ENCODE results near the gene PFKP.

Gene PFKP

DNA sequence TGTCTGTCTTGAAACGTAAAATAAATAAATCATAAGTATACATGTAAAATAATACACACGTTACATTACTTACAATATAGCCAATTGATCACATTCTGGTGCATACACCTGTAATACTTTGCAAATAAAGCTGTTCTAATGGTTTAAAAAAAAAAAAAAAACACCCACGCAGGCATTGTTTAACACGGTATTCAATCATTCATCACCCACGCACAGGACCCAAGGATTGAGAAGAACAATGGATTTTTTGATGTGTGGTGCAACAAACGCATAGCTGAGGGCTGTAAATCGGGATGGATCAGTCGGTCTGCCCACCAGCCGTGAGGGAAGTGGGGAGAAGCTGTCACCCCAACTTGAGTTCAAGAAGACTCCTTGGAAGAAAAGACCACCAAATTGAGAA is 96.5 kb downstream of the PFKP start:
- Histone ChIP-seq H3K36me3 (replicated peaks; ENCODE audit: insufficient read depth, low read length) (peaks cover 14% of the 10 kb centered on the region), H3K27ac (ENCODE audit: low read length) (no peak overlapping the region), H3K79me2 (ENCODE audit: low read length) (0 out of 2 replicates have a peak, but pooled peaks cover 3% of the 10 kb centered on the region), H3K9me2 (replicated peaks; ENCODE audit: insufficient read depth, low read length) (no peaks in the 10 kb centered on the region), H3K9me3 (replicated peaks; ENCODE audit: insufficient read depth, low read length) (no peaks in the 10 kb centered on the region), H3F3A (ENCODE audit: insufficient read depth, low read length) (no peaks in the 10 kb centered on the region), H3K27me3 (replicated peaks; ENCODE audit: insufficient read depth, low read length) (no peaks in the 10 kb centered on the region), H4K20me1 (ENCODE audit: insufficient read depth, low read length) (no peaks in the 10 kb centered on the region), H3K4me1 (ENCODE audit: low read length) (no peaks in the 10 kb centered on the region), H3K4me3 (ENCODE audit: low read length) (no peak overlapping the region), H3K4me2 (ENCODE audit: low read depth, low read length) (no peak overlapping the region), H2AFZ (ENCODE audit: low read length) (no peak overlapping the region), H3K9ac (ENCODE audit: low read length) (no peak overlapping the region)
- DNase-seq, result no peak
- no peak for TF ChIP-seq EZH2 (optimal IDR thresholded peaks at IDR 0.05; ENCODE audit: low read depth, low read length)
- TF ChIP-seq, protein P1, sequence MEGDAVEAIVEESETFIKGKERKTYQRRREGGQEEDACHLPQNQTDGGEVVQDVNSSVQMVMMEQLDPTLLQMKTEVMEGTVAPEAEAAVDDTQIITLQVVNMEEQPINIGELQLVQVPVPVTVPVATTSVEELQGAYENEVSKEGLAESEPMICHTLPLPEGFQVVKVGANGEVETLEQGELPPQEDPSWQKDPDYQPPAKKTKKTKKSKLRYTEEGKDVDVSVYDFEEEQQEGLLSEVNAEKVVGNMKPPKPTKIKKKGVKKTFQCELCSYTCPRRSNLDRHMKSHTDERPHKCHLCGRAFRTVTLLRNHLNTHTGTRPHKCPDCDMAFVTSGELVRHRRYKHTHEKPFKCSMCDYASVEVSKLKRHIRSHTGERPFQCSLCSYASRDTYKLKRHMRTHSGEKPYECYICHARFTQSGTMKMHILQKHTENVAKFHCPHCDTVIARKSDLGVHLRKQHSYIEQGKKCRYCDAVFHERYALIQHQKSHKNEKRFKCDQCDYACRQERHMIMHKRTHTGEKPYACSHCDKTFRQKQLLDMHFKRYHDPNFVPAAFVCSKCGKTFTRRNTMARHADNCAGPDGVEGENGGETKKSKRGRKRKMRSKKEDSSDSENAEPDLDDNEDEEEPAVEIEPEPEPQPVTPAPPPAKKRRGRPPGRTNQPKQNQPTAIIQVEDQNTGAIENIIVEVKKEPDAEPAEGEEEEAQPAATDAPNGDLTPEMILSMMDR (IDR thresholded peaks at IDR 0.05; ENCODE audit: low read length), result no peak

- Histone ChIP-seq H2AFZ (ENCODE audit: low read length) (no peak overlapping the region), H3K9me2 (replicated peaks; ENCODE audit: insufficient read depth, low read length) (no peaks in the 10 kb centered on the region), H3K79me2 (ENCODE audit: low read length) (peaks cover 11% of the 10 kb centered on the region; the same call in 1 of the 2 replicates), H3K4me3 (ENCODE audit: low read length) (no peak overlapping the region), H3K27me3 (replicated peaks; ENCODE audit: insufficient read depth, low read length) (no peaks in the 10 kb centered on the region), H3K36me3 (replicated peaks; ENCODE audit: insufficient read depth, low read length) (peaks cover 14% of the 10 kb centered on the region), H3K4me2 (ENCODE audit: low read depth, low read length) (no peak overlapping the region), H3K9ac (ENCODE audit: low read length) (no peak overlapping the region), H4K20me1 (ENCODE audit: insufficient read depth, low read length) (no peaks in the 10 kb centered on the region), H3K4me1 (ENCODE audit: low read length) (no peaks in the 10 kb centered on the region), H3F3A (ENCODE audit: insufficient read depth, low read length) (no peaks in the 10 kb centered on the region), H3K9me3 (replicated peaks; ENCODE audit: insufficient read depth, low read length) (no peaks in the 10 kb centered on the region), H3K27ac (ENCODE audit: low read length) (no peak overlapping the region)
- TF ChIP-seq EZH2 (optimal IDR thresholded peaks at IDR 0.05; ENCODE audit: low read depth, low read length), result no peak
- no peak for TF ChIP-seq EZH2phosphoT487 (IDR thresholded peaks at IDR 0.05; ENCODE audit: low read length)
- TF ChIP-seq, protein P1 (IDR thresholded peaks at IDR 0.05; ENCODE audit: low read length), result no peak
- no peak for DNase-seq
These were observed 97.8 kb downstream of the PFKP start for GRCh38 chr10:3165196-3165595.

DNA sequence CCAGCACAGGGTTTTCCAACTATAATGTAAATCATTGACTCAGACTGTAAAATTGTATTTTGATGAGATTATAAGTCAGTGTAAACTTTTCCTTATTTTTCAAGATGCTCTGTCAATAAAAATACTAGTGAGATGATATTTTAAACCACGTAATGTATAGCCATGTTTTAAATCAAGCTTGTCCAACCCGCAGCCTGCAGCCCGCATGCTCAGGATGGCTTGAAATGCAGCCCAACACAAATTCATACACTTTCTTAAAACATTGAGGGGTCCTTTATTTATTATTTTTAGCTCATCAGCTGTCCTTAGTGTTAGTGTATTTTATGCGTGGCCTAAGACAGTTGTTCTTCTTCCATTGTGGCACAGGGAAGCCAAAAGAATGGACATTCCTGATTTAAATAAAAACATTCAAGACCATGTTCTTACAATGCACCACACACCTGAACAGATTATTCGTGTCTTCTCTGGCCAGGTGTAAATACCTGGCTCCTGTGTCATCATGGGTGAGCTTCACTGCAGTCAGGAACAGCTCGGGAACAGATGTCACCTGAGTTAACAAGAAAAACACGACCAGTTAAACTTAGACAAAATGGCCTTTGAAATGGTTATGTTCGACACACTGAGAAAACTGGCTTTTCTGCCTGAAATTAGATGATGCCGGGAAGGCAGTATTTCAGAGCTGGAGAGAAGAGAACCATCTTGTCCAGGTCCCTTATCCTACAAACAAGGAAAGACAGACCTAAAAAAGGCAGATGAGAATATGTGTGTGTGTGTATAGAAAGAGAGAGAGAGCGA is 99.3 kb downstream of the PFKP start:
- TF ChIP-seq, protein P1 (IDR thresholded peaks at IDR 0.05; ENCODE audit: low read length), result no peak
- TF ChIP-seq EZH2 (optimal IDR thresholded peaks at IDR 0.05; ENCODE audit: low read depth, low read length) (no peak), EZH2phosphoT487 (IDR thresholded peaks at IDR 0.05; ENCODE audit: low read length) (no peak)
- H3K9me3 ChIP-seq (replicated peaks; ENCODE audit: insufficient read depth, low read length), result no peaks in the 10 kb centered on the region
- H3K9ac ChIP-seq (ENCODE audit: low read length), result no peak overlapping the region
- no peaks in the 10 kb centered on the region for H3K4me1 ChIP-seq (ENCODE audit: low read length)
- no peaks in the 10 kb centered on the region for H4K20me1 ChIP-seq (ENCODE audit: insufficient read depth, low read length)
- peaks cover 25% of the 10 kb centered on the region for H3K79me2 ChIP-seq (ENCODE audit: low read length)
- H3K9me2 ChIP-seq (replicated peaks; ENCODE audit: insufficient read depth, low read length), result no peaks in the 10 kb centered on the region
- no peaks in the 10 kb centered on the region for H3F3A ChIP-seq (ENCODE audit: insufficient read depth, low read length)
- H2AFZ ChIP-seq (ENCODE audit: low read length), result no peak overlapping the region
- no peaks in the 10 kb centered on the region for H3K27me3 ChIP-seq (replicated peaks; ENCODE audit: insufficient read depth, low read length)
- no peak overlapping the region for H3K4me2 ChIP-seq (ENCODE audit: low read depth, low read length)
- no peak overlapping the region for H3K27ac ChIP-seq (ENCODE audit: low read length)
- DNase-seq, result no peak
- no peak overlapping the region for H3K4me3 ChIP-seq (ENCODE audit: low read length)
- H3K36me3 ChIP-seq (replicated peaks; ENCODE audit: insufficient read depth, low read length), result peaks cover 14% of the 10 kb centered on the region

All from MM.1S (cell line).